ENCODE measurements around the gene CNTN1.

The CNTN1 gene

GRCh38 chr12:40802656-40803055, 110.4 kb downstream of the CNTN1 start:
- H3K4me3 ChIP-seq (ENCODE audit: low read depth, low read length), result no peak overlapping the region
- H3K9me3 ChIP-seq (ENCODE audit: control insufficient read depth, insufficient read depth, low read depth, low read length), result no peaks in the 10 kb centered on the region
- H3K27ac ChIP-seq (ENCODE audit: low read depth, low read length), result no peak overlapping the region
- H3K27me3 ChIP-seq (ENCODE audit: control insufficient read depth, insufficient read depth, low read length), result no peaks in the 10 kb centered on the region
- peaks cover 4% of the 10 kb centered on the region; the same call in 1 of the 2 replicates for H3K4me1 ChIP-seq (ENCODE audit: control insufficient read depth, insufficient read depth, low read length)
- no peak overlapping the region for H3K9ac ChIP-seq (ENCODE audit: low read length)
- H3K36me3 ChIP-seq (ENCODE audit: control insufficient read depth, insufficient read depth, low read length), result no peaks in the 10 kb centered on the region

GRCh38 chr12:40819436-40820108, 127.3 kb downstream of the CNTN1 start:
- Histone ChIP-seq H3K9me3 (ENCODE audit: control insufficient read depth, insufficient read depth, low read depth, low read length) (no peaks in the 10 kb centered on the region), H3K27ac (ENCODE audit: low read depth, low read length) (no peak overlapping the region), H3K4me1 (ENCODE audit: control insufficient read depth, insufficient read depth, low read length) (peaks cover 23% of the 10 kb centered on the region), H3K27me3 (ENCODE audit: control insufficient read depth, insufficient read depth, low read length) (no peaks in the 10 kb centered on the region), H3K4me3 (ENCODE audit: low read depth, low read length) (peak overlapping the region; percentile 38), H3K36me3 (ENCODE audit: control insufficient read depth, insufficient read depth, low read length) (no peaks in the 10 kb centered on the region), H3K9ac (ENCODE audit: low read length) (no peak overlapping the region)

GRCh38 chr12:40820794-40821484, 128.7 kb downstream of the CNTN1 start:
- Histone ChIP-seq H3K9ac (ENCODE audit: low read length) (no peak overlapping the region), H3K36me3 (ENCODE audit: control insufficient read depth, insufficient read depth, low read length) (no peaks in the 10 kb centered on the region), H3K27me3 (ENCODE audit: control insufficient read depth, insufficient read depth, low read length) (no peaks in the 10 kb centered on the region), H3K9me3 (ENCODE audit: control insufficient read depth, insufficient read depth, low read depth, low read length) (no peaks in the 10 kb centered on the region), H3K4me3 (ENCODE audit: low read depth, low read length) (no peak overlapping the region), H3K4me1 (ENCODE audit: control insufficient read depth, insufficient read depth, low read length) (peaks cover 23% of the 10 kb centered on the region), H3K27ac (ENCODE audit: low read depth, low read length) (no peak overlapping the region)

GRCh38 chr12:40825156-40825555, 132.9 kb downstream of the CNTN1 start:
- Histone ChIP-seq H3K27me3 (ENCODE audit: control insufficient read depth, insufficient read depth, low read length) (no peaks in the 10 kb centered on the region), H3K9ac (ENCODE audit: low read length) (no peak overlapping the region), H3K36me3 (ENCODE audit: control insufficient read depth, insufficient read depth, low read length) (no peaks in the 10 kb centered on the region), H3K9me3 (ENCODE audit: control insufficient read depth, insufficient read depth, low read depth, low read length) (no peaks in the 10 kb centered on the region), H3K4me1 (ENCODE audit: control insufficient read depth, insufficient read depth, low read length) (peaks cover 18% of the 10 kb centered on the region), H3K27ac (ENCODE audit: low read depth, low read length) (no peak overlapping the region), H3K4me3 (ENCODE audit: low read depth, low read length) (no peak overlapping the region)

- H3K4me3 ChIP-seq (ENCODE audit: low read depth, low read length), result peak overlapping the region; percentile 17; the same call in 1 of the 2 replicates
Observed at GRCh38 chr12:40827683-40828592, 135.7 kb downstream of the CNTN1 start.

GRCh38 chr12:40828593-40828990, 136.4 kb downstream of the CNTN1 start:
- Histone ChIP-seq H3K4me1 (ENCODE audit: control insufficient read depth, insufficient read depth, low read length) (peaks cover 16% of the 10 kb centered on the region), H3K9me3 (ENCODE audit: control insufficient read depth, insufficient read depth, low read depth, low read length) (no peaks in the 10 kb centered on the region), H3K4me3 (ENCODE audit: low read depth, low read length) (no peak overlapping the region), H3K27me3 (ENCODE audit: control insufficient read depth, insufficient read depth, low read length) (no peaks in the 10 kb centered on the region), H3K36me3 (ENCODE audit: control insufficient read depth, insufficient read depth, low read length) (no peaks in the 10 kb centered on the region), H3K27ac (ENCODE audit: low read depth, low read length) (no peak overlapping the region), H3K9ac (ENCODE audit: low read length) (no peak overlapping the region)

More at GRCh38 chr12:40827683-40828592, 135.7 kb downstream of the CNTN1 start:
- Histone ChIP-seq H3K36me3 (ENCODE audit: control insufficient read depth, insufficient read depth, low read length) (no peaks in the 10 kb centered on the region), H3K27me3 (ENCODE audit: control insufficient read depth, insufficient read depth, low read length) (no peaks in the 10 kb centered on the region), H3K9ac (ENCODE audit: low read length) (no peak overlapping the region), H3K27ac (ENCODE audit: low read depth, low read length) (no peak overlapping the region), H3K9me3 (ENCODE audit: control insufficient read depth, insufficient read depth, low read depth, low read length) (no peaks in the 10 kb centered on the region), H3K4me1 (ENCODE audit: control insufficient read depth, insufficient read depth, low read length) (peaks cover 16% of the 10 kb centered on the region)

GRCh38 chr12:40829738-40830144, 137.5 kb downstream of the CNTN1 start:
- H3K27me3 ChIP-seq (ENCODE audit: control insufficient read depth, insufficient read depth, low read length), result no peaks in the 10 kb centered on the region
- no peak overlapping the region for H3K27ac ChIP-seq (ENCODE audit: low read depth, low read length)
- H3K36me3 ChIP-seq (ENCODE audit: control insufficient read depth, insufficient read depth, low read length), result no peaks in the 10 kb centered on the region
- H3K9me3 ChIP-seq (ENCODE audit: control insufficient read depth, insufficient read depth, low read depth, low read length), result no peaks in the 10 kb centered on the region
- H3K4me1 ChIP-seq (ENCODE audit: control insufficient read depth, insufficient read depth, low read length), result peaks cover 16% of the 10 kb centered on the region
- no peak overlapping the region for H3K9ac ChIP-seq (ENCODE audit: low read length)
- H3K4me3 ChIP-seq (ENCODE audit: low read depth, low read length), result no peak overlapping the region

GRCh38 chr12:40831916-40832315, 139.7 kb downstream of the CNTN1 start:
- H3K27ac ChIP-seq (ENCODE audit: low read depth, low read length), result no peak overlapping the region
- H3K4me1 ChIP-seq (ENCODE audit: control insufficient read depth, insufficient read depth, low read length), result peaks cover 16% of the 10 kb centered on the region
- no peaks in the 10 kb centered on the region for H3K27me3 ChIP-seq (ENCODE audit: control insufficient read depth, insufficient read depth, low read length)
- no peak overlapping the region for H3K9ac ChIP-seq (ENCODE audit: low read length)
- H3K9me3 ChIP-seq (ENCODE audit: control insufficient read depth, insufficient read depth, low read depth, low read length), result no peaks in the 10 kb centered on the region
- no peaks in the 10 kb centered on the region for H3K36me3 ChIP-seq (ENCODE audit: control insufficient read depth, insufficient read depth, low read length)
- no peak overlapping the region for H3K4me3 ChIP-seq (ENCODE audit: low read depth, low read length)

- H3K27me3 ChIP-seq (ENCODE audit: control insufficient read depth, insufficient read depth, low read length), result no peaks in the 10 kb centered on the region
- no peak overlapping the region for H3K4me3 ChIP-seq (ENCODE audit: low read depth, low read length)
- no peaks in the 10 kb centered on the region for H3K36me3 ChIP-seq (ENCODE audit: control insufficient read depth, insufficient read depth, low read length)
- H3K4me1 ChIP-seq (ENCODE audit: control insufficient read depth, insufficient read depth, low read length), result peaks cover 15% of the 10 kb centered on the region
- no peaks in the 10 kb centered on the region for H3K9me3 ChIP-seq (ENCODE audit: control insufficient read depth, insufficient read depth, low read depth, low read length)
- no peak overlapping the region for H3K9ac ChIP-seq (ENCODE audit: low read length)
- no peak overlapping the region for H3K27ac ChIP-seq (ENCODE audit: low read depth, low read length)
Observed at GRCh38 chr12:40832668-40833067, 140.4 kb downstream of the CNTN1 start.

- H3K27me3 ChIP-seq (ENCODE audit: control insufficient read depth, insufficient read depth, low read length), result no peaks in the 10 kb centered on the region
- H3K9ac ChIP-seq (ENCODE audit: low read length), result no peak overlapping the region
- peaks cover 5% of the 10 kb centered on the region; the same call in 1 of the 2 replicates for H3K4me1 ChIP-seq (ENCODE audit: control insufficient read depth, insufficient read depth, low read length)
- H3K4me3 ChIP-seq (ENCODE audit: low read depth, low read length), result no peak overlapping the region
- no peaks in the 10 kb centered on the region for H3K9me3 ChIP-seq (ENCODE audit: control insufficient read depth, insufficient read depth, low read depth, low read length)
- no peaks in the 10 kb centered on the region for H3K36me3 ChIP-seq (ENCODE audit: control insufficient read depth, insufficient read depth, low read length)
- H3K27ac ChIP-seq (ENCODE audit: low read depth, low read length), result no peak overlapping the region
Observed at GRCh38 chr12:40833818-40834217, 141.6 kb downstream of the CNTN1 start.

Measured in HUES6 (cell line).